NCI-H128 (cell line): Measurements from ENCODE around the gene ST13.
"Not testable (repeated sequence)": the region's sequence is repeated elsewhere in the genome, so short reads cannot be mapped to it uniquely, and the experiment has no call there.

Experiments
- DNase-seq: peaks from one replicate; lab custom pipeline; 2025; ENCODE audit not compliant: unreplicated experiment; lab: John Stamatoyannopoulos, UW

The ST13 gene

GRCh38 chr22:40789131-40789530 lies 67.3 kb downstream of the ST13 start:
- DNase-seq, result no peak

GRCh38 chr22:40782521-40782920 lies 73.9 kb downstream of the ST13 start:
- DNase-seq, result no peak

GRCh38 chr22:40781749-40782148 lies 74.7 kb downstream of the ST13 start:
- DNase-seq, result not testable (repeated sequence)
